Measurements from ENCODE around the gene NRXN3. TPM values are rescaled to one million over a fixed set of nuclear protein-coding genes. Genes with fewer than 3 reads are reported as not detected.
A peak's percentile ranks its signal among the peaks of the same experiment; 100 is the strongest.
"Not testable (repeated sequence)": the region's sequence is repeated elsewhere in the genome, so short reads cannot be mapped to it uniquely, and the experiment has no call there.

NRXN3 gene
- total and polyA plus RNA-seq, 8 donors: 0.29 to 41.1 (median 9.1) TPM

DNA sequence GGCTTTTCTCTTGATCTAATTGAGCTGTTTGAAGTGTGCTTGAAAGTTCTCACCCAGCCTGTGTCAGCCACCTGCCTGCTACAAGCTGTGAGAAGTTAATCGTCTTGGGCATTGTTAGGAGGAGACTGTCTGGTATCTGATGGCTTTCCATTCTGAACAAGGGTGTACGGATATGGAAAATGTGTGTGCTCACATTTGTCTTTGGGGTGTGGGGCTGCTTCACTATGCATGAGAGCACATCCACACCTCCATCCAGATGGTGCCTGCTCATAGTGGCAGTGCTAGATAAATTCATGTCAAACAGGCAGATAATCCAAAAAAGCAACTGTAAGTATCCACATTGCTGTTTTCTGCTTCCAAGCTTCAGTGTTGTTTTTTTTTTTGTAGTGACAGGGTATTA, 1578.9 kb downstream of the NRXN3 start:
- TF ChIP-seq POLR2AphosphoS5 (IDR thresholded peaks at IDR 0.05) (no peak), POLR2A (IDR thresholded peaks at IDR 0.05) (no peak), EP300 (IDR thresholded peaks at IDR 0.05) (no peak)
- TF ChIP-seq, protein P1, sequence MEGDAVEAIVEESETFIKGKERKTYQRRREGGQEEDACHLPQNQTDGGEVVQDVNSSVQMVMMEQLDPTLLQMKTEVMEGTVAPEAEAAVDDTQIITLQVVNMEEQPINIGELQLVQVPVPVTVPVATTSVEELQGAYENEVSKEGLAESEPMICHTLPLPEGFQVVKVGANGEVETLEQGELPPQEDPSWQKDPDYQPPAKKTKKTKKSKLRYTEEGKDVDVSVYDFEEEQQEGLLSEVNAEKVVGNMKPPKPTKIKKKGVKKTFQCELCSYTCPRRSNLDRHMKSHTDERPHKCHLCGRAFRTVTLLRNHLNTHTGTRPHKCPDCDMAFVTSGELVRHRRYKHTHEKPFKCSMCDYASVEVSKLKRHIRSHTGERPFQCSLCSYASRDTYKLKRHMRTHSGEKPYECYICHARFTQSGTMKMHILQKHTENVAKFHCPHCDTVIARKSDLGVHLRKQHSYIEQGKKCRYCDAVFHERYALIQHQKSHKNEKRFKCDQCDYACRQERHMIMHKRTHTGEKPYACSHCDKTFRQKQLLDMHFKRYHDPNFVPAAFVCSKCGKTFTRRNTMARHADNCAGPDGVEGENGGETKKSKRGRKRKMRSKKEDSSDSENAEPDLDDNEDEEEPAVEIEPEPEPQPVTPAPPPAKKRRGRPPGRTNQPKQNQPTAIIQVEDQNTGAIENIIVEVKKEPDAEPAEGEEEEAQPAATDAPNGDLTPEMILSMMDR (IDR thresholded peaks at IDR 0.05): no peak
- WGBS, 5 donors: 73 to 87% (median 77%) methylated on average over 2 of the region's 2 CpGs
- intact Hi-C loops (cut with DNase I; ENCODE audit: low total_unique reads): no loop called here

DNA sequence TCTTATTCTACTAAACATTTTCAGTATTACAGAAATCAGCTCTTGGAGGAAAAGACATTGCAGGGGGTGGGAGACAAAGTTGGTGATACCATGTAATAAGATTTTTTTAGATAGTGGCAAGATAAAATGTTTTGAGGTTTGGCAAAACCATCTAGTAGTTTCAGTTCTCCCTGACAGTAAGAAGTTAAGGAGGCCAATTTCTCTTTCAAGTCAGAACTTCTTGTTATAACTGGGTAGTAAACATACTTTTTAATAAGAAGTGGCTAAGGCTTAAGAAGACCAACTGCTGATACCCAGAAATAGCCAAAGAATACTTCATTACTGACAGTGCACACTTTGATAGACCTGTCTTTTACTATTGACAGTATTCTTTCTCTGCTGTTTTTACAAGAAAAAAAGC, 1588.8 kb downstream of the NRXN3 start:
- intact Hi-C loops (cut with DNase I; ENCODE audit: low total_unique reads): no loop called here
- no peaks in the 10 kb centered on the region for H3K27me3 ChIP-seq
- H3K27ac ChIP-seq: no peak overlapping the region
- H3K9me3 ChIP-seq: no peaks in the 10 kb centered on the region
- peaks cover 0 to 9% (median 3%) of the 10 kb centered on the region in 4 donors for H3K4me1 ChIP-seq
- no peaks in the 10 kb centered on the region for H3K36me3 ChIP-seq
- DNase-seq: no peak
- no peak for TF ChIP-seq POLR2A (IDR thresholded peaks at IDR 0.05)
- TF ChIP-seq EP300 (IDR thresholded peaks at IDR 0.05): no peak
- TF ChIP-seq POLR2AphosphoS5 (IDR thresholded peaks at IDR 0.05): no peak
- no peak overlapping the region for H3K4me3 ChIP-seq

More for the DNA sequence above, 1578.9 kb downstream of the NRXN3 start:
- Histone ChIP-seq H3K4me3 (no peak overlapping the region), H3K36me3 (no peaks in the 10 kb centered on the region), H3K27ac (no peak overlapping the region), H3K9me3 (no peaks in the 10 kb centered on the region), H3K4me1 (no peaks in the 10 kb centered on the region), H3K27me3 (no peaks in the 10 kb centered on the region)
- DNase-seq: no peak

DNA sequence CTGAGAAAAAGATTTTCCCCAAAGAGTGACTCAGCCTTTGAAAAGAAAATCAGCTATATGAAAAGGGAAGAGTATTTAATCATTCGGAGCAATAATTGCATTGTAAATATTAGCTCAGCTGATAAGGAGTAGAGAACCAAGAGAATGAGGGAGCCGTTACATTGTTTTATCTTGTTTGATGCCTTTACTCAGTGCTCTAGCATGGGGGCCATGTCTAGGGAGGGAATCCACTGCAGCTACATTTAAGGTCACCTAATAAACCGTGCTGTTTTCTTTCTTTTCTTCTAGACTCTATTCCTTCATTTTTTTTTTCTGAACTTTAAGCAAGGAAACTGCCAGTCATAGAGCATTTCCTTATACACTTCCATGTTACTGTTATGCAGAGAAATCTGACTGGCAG, 1594.2 kb downstream of the NRXN3 start:
- Histone ChIP-seq H3K4me1 (peaks cover 0 to 10% (median 0%) of the 10 kb centered on the region in 4 donors), H3K36me3 (no peaks in the 10 kb centered on the region), H3K27me3 (no peaks in the 10 kb centered on the region), H3K9me3 (no peaks in the 10 kb centered on the region), H3K4me3 (no peak overlapping the region), H3K27ac (no peak overlapping the region)
- intact Hi-C loops (cut with DNase I; ENCODE audit: low total_unique reads): no loop called here
- WGBS, 5 donors: 18 to 48% (median 23%) methylated on average over 3 of the region's 3 CpGs
- TF ChIP-seq EP300 (IDR thresholded peaks at IDR 0.05): no peak
- peak in 1 of 2 donors; percentile 30 for DNase-seq

DNA sequence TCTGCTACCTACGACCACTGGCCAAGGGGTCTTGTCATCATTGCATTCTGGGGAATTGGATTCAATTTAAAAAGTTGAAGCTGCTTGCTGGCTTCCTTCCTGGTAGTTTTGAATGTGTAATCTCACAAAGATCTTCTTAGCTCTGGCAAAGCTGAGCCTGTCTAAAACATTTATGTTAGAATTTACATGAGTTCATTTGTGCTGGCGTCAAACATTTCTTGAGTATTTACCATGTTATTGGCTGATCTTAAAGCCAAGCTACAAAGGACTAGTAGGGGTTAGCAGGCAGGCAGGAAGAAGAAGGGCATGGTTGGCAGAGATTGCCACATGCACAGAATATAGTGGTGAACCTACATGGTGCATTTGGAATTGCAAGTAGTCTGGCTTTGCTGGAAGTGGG, 1596.3 kb downstream of the NRXN3 start:
- H3K9me3 ChIP-seq: no peaks in the 10 kb centered on the region
- no peak overlapping the region for H3K4me3 ChIP-seq
- WGBS, 5 donors: 84 to 87% (median 85%) methylated on average over 2 of the region's 2 CpGs
- DNase-seq: no peak
- H3K4me1 ChIP-seq: peaks cover 0 to 10% (median 0%) of the 10 kb centered on the region in 4 donors
- H3K27ac ChIP-seq: no peak overlapping the region
- H3K27me3 ChIP-seq: no peaks in the 10 kb centered on the region
- H3K36me3 ChIP-seq: no peaks in the 10 kb centered on the region
- no peak for TF ChIP-seq EP300 (IDR thresholded peaks at IDR 0.05)
- no peak for TF ChIP-seq POLR2AphosphoS5 (IDR thresholded peaks at IDR 0.05)
- TF ChIP-seq, protein P1 (IDR thresholded peaks at IDR 0.05): no peak
- TF ChIP-seq POLR2A (IDR thresholded peaks at IDR 0.05): no peak
- intact Hi-C loops (cut with DNase I; ENCODE audit: low total_unique reads): no loop called here

DNA sequence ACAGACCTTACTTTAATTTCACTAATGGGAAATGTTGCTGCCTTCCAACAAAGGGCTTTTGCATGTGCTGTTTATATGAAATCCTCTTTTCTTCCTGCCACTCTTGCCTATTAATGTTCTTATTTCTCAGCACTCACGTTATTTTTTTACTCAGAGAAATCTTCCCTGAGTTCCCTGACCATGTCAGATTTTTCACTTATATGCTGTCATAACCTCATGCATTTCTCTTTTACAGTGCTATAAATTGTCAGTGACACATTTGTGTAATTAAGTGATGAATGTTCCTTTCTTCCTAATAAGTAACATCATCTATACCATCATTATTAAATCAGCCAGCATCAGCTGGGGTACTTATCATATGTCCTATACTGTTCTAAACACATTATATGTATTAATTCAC, 1597.1 kb downstream of the NRXN3 start:
- H3K9me3 ChIP-seq: no peaks in the 10 kb centered on the region
- H3K4me3 ChIP-seq: no peak overlapping the region
- H3K36me3 ChIP-seq: no peaks in the 10 kb centered on the region
- H3K27ac ChIP-seq: no peak overlapping the region
- TF ChIP-seq, protein P1 (IDR thresholded peaks at IDR 0.05): no peak
- no peak for TF ChIP-seq EP300 (IDR thresholded peaks at IDR 0.05)
- no peak for TF ChIP-seq POLR2AphosphoS5 (IDR thresholded peaks at IDR 0.05)
- no peak for TF ChIP-seq POLR2A (IDR thresholded peaks at IDR 0.05)
- no peak for DNase-seq
- peaks cover 0 to 10% (median 0%) of the 10 kb centered on the region in 4 donors for H3K4me1 ChIP-seq
- H3K27me3 ChIP-seq: no peaks in the 10 kb centered on the region
- intact Hi-C loops (cut with DNase I; ENCODE audit: low total_unique reads): no loop called here
- WGBS, 5 donors: 74 to 90% (median 82%) methylated on average over 1 of the region's 1 CpG

DNA sequence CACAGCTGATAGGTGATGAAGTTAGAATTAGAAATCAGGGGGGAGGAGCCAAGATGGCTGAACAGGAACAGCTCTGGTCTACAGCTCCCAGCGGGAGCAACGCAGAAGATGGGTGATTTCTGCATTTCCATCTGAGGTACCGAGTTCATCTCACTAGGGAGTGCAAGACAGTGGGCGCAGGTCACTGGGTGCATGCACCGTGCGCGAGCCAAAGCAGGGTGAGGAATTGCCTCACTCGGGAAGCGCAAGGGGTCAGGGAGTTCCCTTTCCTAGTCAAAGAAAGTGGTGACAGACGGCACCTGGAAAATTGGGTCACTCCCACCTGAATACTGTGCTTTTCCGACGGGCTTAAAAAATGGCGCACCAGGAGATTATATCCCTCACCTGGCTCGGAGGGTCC, 1597.5 kb downstream of the NRXN3 start:
- WGBS, 5 donors: 94 to 98% (median 96%) methylated on average over 13 to 14 of the region's 14 CpGs
- intact Hi-C loops (cut with DNase I; ENCODE audit: low total_unique reads); DNase-seq; H3K4me3 ChIP-seq; H3K27me3 ChIP-seq; H3K9me3 ChIP-seq; H3K27ac ChIP-seq; H3K36me3 ChIP-seq: not testable (repeated sequence)
- H3K4me1 ChIP-seq: peaks cover 0 to 10% (median 0%) of the 10 kb centered on the region in 4 donors

All from stomach (tissue), 9 donors.